WI38 (cell line): Measurements from ENCODE around the gene NHEJ1.

Source experiments
- H3K4me3 ChIP-seq: 2 replicates; pipeline ENCODE4 v1.5.1; 2011; ENCODE audit warnings: low read depth, mild to moderate bottlenecking, control low read depth, low read length
- CTCF ChIP-seq: IDR thresholded peaks from 2 replicates; pipeline ENCODE4 v1.5.1; 2012; ENCODE audit warnings: low read depth, mild to moderate bottlenecking, control low read depth, low read length

Gene NHEJ1

GRCh38 chr2:219059375-219059724 lies 101.3 kb downstream of the NHEJ1 start:
- TF ChIP-seq CTCF, result no peak
- no peak overlapping the region for H3K4me3 ChIP-seq

- no peak for TF ChIP-seq CTCF
- H3K4me3 ChIP-seq, result no peak overlapping the region
Measured at GRCh38 chr2:219058541-219059374, 101.9 kb downstream of the NHEJ1 start.

GRCh38 chr2:219057709-219058540 lies 102.7 kb downstream of the NHEJ1 start:
- 0 out of 2 replicates have a peak overlapping the region, but pooled peaks have one; percentile 2 for H3K4me3 ChIP-seq
- TF ChIP-seq CTCF, result peak; percentile 86

- no peak for TF ChIP-seq CTCF
- H3K4me3 ChIP-seq, result 0 out of 2 replicates have a peak overlapping the region, but pooled peaks have one; percentile 2
Measured at GRCh38 chr2:219056896-219057708, 103.5 kb downstream of the NHEJ1 start.

- H3K4me3 ChIP-seq, result no peak overlapping the region
- TF ChIP-seq CTCF, result no peak
Measured at GRCh38 chr2:219056176-219056895, 104.3 kb downstream of the NHEJ1 start.

GRCh38 chr2:219054956-219055903 lies 105.4 kb downstream of the NHEJ1 start:
- no peak for TF ChIP-seq CTCF
- H3K4me3 ChIP-seq, result no peak overlapping the region
